ENCODE measurements around the gene UBE2E2. TPM values are rescaled to one million over a fixed set of nuclear protein-coding genes. Genes with fewer than 3 reads are reported as not detected.
"Not testable (repeated sequence)": the region's sequence is repeated elsewhere in the genome, so short reads cannot be mapped to it uniquely, and the experiment has no call there.

UBE2E2 gene
- total RNA-seq, 1 experiment from 2014 or later: 64.3 TPM

DNA sequence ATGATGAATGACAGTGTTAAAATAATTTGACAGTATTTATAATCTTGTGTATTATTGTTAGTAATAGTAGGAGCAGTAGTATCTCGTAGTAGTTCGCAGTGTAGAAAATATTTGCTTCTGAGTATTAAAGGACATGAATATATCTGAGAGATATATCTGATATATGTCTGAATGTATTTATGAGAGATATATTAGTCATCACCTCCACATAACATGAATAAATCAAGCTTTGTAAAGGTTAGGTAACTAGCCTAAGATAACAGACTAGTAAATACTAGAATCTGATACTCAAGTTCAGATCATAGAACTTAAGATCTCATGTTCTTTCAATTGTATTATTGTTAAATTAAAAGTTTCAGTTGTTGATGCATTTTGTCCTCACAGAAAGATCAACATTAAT, 130.5 kb downstream of the UBE2E2 start:
- no peaks in the 10 kb centered on the region for H3K36me3 Mint-ChIP-seq (ENCODE audit: insufficient read depth, unreplicated experiment)
- no peak for DNase-seq (ENCODE audit: unreplicated experiment)
- H3K27ac Mint-ChIP-seq (ENCODE audit: low read depth, unreplicated experiment): no peak overlapping the region
- CTCF ChIA-PET: no interaction called here
- no peaks in the 10 kb centered on the region for H3K27me3 Mint-ChIP-seq (ENCODE audit: insufficient read depth, unreplicated experiment)
- H3K4me3 Mint-ChIP-seq (ENCODE audit: unreplicated experiment): no peak overlapping the region
- POLR2A ChIA-PET: interaction anchor here (0.8 kb wide), 1 partner anchor 14 kb away, joined by 3 read pairs; no protein-coding TSS in a partner anchor
- TF ChIP-seq, protein P1, sequence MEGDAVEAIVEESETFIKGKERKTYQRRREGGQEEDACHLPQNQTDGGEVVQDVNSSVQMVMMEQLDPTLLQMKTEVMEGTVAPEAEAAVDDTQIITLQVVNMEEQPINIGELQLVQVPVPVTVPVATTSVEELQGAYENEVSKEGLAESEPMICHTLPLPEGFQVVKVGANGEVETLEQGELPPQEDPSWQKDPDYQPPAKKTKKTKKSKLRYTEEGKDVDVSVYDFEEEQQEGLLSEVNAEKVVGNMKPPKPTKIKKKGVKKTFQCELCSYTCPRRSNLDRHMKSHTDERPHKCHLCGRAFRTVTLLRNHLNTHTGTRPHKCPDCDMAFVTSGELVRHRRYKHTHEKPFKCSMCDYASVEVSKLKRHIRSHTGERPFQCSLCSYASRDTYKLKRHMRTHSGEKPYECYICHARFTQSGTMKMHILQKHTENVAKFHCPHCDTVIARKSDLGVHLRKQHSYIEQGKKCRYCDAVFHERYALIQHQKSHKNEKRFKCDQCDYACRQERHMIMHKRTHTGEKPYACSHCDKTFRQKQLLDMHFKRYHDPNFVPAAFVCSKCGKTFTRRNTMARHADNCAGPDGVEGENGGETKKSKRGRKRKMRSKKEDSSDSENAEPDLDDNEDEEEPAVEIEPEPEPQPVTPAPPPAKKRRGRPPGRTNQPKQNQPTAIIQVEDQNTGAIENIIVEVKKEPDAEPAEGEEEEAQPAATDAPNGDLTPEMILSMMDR (IDR thresholded peaks at IDR 0.05; ENCODE audit: unreplicated experiment): no peak
- H3K4me1 Mint-ChIP-seq (ENCODE audit: insufficient read depth, unreplicated experiment): peaks cover 7% of the 10 kb centered on the region
- BruUV-seq (replicated peaks): no TSS peak
- intact Hi-C loops (cut with micrococcal nuclease): loop anchor here (10.0 kb wide), 1 partner anchor 129 kb away; the partner anchor contains the start of gene UBE2E2
- H3K9me3 Mint-ChIP-seq (ENCODE audit: unreplicated experiment): no peaks in the 10 kb centered on the region

DNA sequence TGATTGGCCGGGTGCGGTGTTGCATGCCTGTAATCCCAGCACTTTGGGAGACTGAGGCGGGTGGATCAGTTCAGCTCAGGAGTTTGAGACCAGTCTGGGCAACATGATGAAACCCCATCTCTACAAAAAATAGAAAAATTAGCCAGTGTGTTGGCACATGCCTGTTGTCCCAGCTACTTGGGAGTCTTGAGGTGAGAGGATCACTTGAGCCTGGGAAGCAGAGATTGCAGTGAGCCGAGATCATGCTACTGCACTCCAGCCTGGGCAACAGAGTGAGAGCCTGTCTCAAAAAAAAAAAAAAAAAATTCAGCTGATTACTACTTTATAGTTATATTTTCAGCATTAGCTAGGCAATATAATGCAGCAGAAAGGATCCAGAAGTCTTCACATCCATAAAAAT, 133.7 kb downstream of the UBE2E2 start:
- H3K9me3 Mint-ChIP-seq (ENCODE audit: unreplicated experiment); BruUV-seq (replicated peaks); H3K27me3 Mint-ChIP-seq (ENCODE audit: insufficient read depth, unreplicated experiment); DNase-seq (ENCODE audit: unreplicated experiment); H3K27ac Mint-ChIP-seq (ENCODE audit: low read depth, unreplicated experiment); H3K4me3 Mint-ChIP-seq (ENCODE audit: unreplicated experiment); H3K4me1 Mint-ChIP-seq (ENCODE audit: insufficient read depth, unreplicated experiment); H3K36me3 Mint-ChIP-seq (ENCODE audit: insufficient read depth, unreplicated experiment): not testable (repeated sequence)
- ChIA-PET CTCF (interaction anchor here (0.8 to 1.1 kb wide), 2 partner anchors 23 to 496 kb away, joined by 4 read pairs; no protein-coding TSS in a partner anchor), POLR2A (interaction anchor here (1.7 kb wide), 1 partner anchor 12 kb away, joined by 4 read pairs; no protein-coding TSS in a partner anchor)
- intact Hi-C loops (cut with micrococcal nuclease): loop anchor here (10.0 kb wide), 1 partner anchor 132 kb away; the partner anchor contains the start of gene UBE2E2

DNA sequence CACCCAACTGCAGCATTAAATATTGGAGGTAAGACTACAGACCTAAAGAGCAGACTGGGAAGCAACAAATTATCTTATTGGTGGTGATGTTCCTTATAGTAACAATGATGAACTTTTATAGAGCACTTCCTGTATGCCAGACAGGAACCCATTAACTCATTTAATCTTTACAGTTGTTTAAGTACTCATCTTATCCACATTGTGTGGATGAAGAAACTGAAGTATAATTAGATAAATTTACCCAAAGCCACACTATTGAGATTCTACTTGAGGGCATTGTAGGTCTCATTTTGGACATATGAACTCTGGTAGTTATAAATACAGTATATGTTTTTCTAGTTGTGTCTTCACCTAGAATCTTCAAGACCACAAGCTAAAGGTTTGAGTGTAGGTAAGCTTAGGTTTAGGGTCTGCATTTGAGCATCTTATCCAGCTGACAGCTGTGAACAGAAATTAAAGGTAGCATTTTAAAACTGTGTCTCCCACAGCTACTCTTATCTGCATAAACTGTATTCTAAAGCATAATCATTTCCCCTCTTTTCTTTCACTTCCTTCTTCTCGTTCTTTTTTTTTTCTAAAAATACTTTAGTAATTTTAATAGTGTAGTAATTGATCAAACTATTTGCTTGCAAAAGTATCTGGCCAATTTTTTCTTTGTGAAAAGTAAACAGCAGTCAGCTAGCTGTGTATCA, 138.2 kb downstream of the UBE2E2 start:
- Mint-ChIP-seq H3K27ac (ENCODE audit: low read depth, unreplicated experiment) (no peak overlapping the region), H3K36me3 (ENCODE audit: insufficient read depth, unreplicated experiment) (no peaks in the 10 kb centered on the region), H3K27me3 (ENCODE audit: insufficient read depth, unreplicated experiment) (no peaks in the 10 kb centered on the region), H3K4me1 (ENCODE audit: insufficient read depth, unreplicated experiment) (peaks cover 7% of the 10 kb centered on the region), H3K4me3 (ENCODE audit: unreplicated experiment) (no peak overlapping the region), H3K9me3 (ENCODE audit: unreplicated experiment) (no peaks in the 10 kb centered on the region)
- TF ChIP-seq, protein P1 (IDR thresholded peaks at IDR 0.05; ENCODE audit: unreplicated experiment): no peak
- BruUV-seq (replicated peaks): no TSS peak
- intact Hi-C loops (cut with micrococcal nuclease): no loop called here
- CTCF ChIA-PET: no interaction called here
- DNase-seq (ENCODE audit: unreplicated experiment): no peak
- POLR2A ChIA-PET: no interaction called here

DNA sequence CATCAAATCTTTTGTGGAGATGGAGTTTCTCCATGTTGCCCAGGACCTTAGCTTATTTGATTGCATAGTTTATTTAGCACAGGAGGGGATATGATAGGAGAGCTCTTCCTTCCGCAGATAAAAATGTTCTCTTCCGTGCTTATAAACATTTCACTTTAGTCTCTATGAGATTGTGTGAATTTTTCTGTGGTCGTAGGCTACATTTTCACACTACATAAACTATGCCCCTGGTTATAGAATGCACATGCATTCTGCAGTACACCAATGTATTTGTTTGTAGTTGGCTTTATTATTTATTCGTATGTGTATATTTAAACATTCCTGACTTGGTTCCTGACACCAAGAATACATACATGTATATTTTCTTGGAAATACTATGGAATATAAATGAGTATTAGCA, 139.2 kb downstream of the UBE2E2 start:
- POLR2A ChIA-PET: interaction anchor here (1.5 kb wide), 1 partner anchor 11 kb away, joined by 5 read pairs; no protein-coding TSS in a partner anchor
- TF ChIP-seq, protein P1 (IDR thresholded peaks at IDR 0.05; ENCODE audit: unreplicated experiment): no peak
- Mint-ChIP-seq H3K4me3 (ENCODE audit: unreplicated experiment) (no peak overlapping the region), H3K9me3 (ENCODE audit: unreplicated experiment) (no peaks in the 10 kb centered on the region), H3K27ac (ENCODE audit: low read depth, unreplicated experiment) (no peak overlapping the region), H3K36me3 (ENCODE audit: insufficient read depth, unreplicated experiment) (no peaks in the 10 kb centered on the region), H3K4me1 (ENCODE audit: insufficient read depth, unreplicated experiment) (peaks cover 6% of the 10 kb centered on the region), H3K27me3 (ENCODE audit: insufficient read depth, unreplicated experiment) (no peaks in the 10 kb centered on the region)
- intact Hi-C loops (cut with micrococcal nuclease): no loop called here
- CTCF ChIA-PET: no interaction called here
- no peak for DNase-seq (ENCODE audit: unreplicated experiment)
- no TSS peak for BruUV-seq (replicated peaks)

Data from MCF 10A (cell line).